GM21515 (cell line): ENCODE data around the gene FCN3.
A peak's percentile ranks its signal among the peaks of the same experiment; 100 is the strongest.

Experiments used
- ATAC-seq: cut with Tn5 transposase; IDR thresholded peaks from one replicate; pipeline ENCODE4 v1.9.1; 2021; ENCODE audit not compliant: unreplicated experiment

The FCN3 gene

GRCh38 chr1:27380766-27381733 lies 6.4 kb upstream of the FCN3 start:
- ATAC-seq = no peak

GRCh38 chr1:27380224-27380623 lies 5.6 kb upstream of the FCN3 start:
- ATAC-seq = no peak

- ATAC-seq = no peak
Measured at GRCh38 chr1:27379564-27380122, 5.0 kb upstream of the FCN3 start.

GRCh38 chr1:27377760-27378495 lies 3.3 kb upstream of the FCN3 start:
- ATAC-seq = no peak

GRCh38 chr1:27372808-27373690 lies 1.6 kb downstream of the FCN3 start:
- ATAC-seq = no peak

GRCh38 chr1:27372022-27372807 lies 2.4 kb downstream of the FCN3 start:
- ATAC-seq = no peak

GRCh38 chr1:27368869-27369582 lies 5.6 kb downstream of the FCN3 start:
- no peak for ATAC-seq

- no peak for ATAC-seq
Measured at GRCh38 chr1:27367160-27367650, 7.4 kb downstream of the FCN3 start.

- ATAC-seq = peak; percentile 14
Measured at GRCh38 chr1:27366411-27367159, 8.0 kb downstream of the FCN3 start, which contains the start of gene MAP3K6. TSS of gene MAP3K6 (minus strand) at chr1:27366961. CDS start at chr1:27366597, 364 bp downstream.

- ATAC-seq = peak; percentile 16
Measured at GRCh38 chr1:27366113-27366410, 8.6 kb downstream of the FCN3 start.

GRCh38 chr1:27365372-27366112 lies 9.1 kb downstream of the FCN3 start:
- ATAC-seq = peak; percentile 46

- ATAC-seq = peak; percentile 5
Measured at GRCh38 chr1:27364696-27365371, 9.8 kb downstream of the FCN3 start.

GRCh38 chr1:27363766-27364695 lies 10.6 kb downstream of the FCN3 start:
- ATAC-seq = no peak

GRCh38 chr1:27361553-27361952 lies 13.1 kb downstream of the FCN3 start:
- ATAC-seq = no peak

- ATAC-seq = no peak
Measured at GRCh38 chr1:27361044-27361402, 13.6 kb downstream of the FCN3 start.
